A549 (cell line): Measurements from ENCODE around the gene TOX4. TPM values are rescaled to one million over a fixed set of nuclear protein-coding genes. Genes with fewer than 3 reads are reported as not detected.

Source experiments
- ATAC-seq, 2 experiments: fragments of 200-7000 bp in 1 of 2; fragments of >200 bp in 1 of 2; cut with Nextera tagmentation in 1 of 2; cut with Tn5 transposase in 1 of 2; 3 replicates each; pipeline versions ENCODE4 v1.8.0 to v1.9.1; 2018 to 2020; ENCODE audit warnings: mild to moderate bottlenecking in 1 of 2, moderate library complexity in 1 of 2
- CTCF ChIA-PET: fragments of 300-600 bp; sonication (Branson Sonifier 250); formaldehyde crosslinking; extraction: SDS; loops from one replicate; lab custom pipeline; 2021; ENCODE audit warnings: antibody characterized with exemption, inconsistent platforms; lab: Yijun Ruan, JAX
- POLR2A ChIA-PET: fragments of 350-600 bp; formaldehyde crosslinking; extraction: SDS; loops from one replicate; lab custom pipeline; 2021; ENCODE audit warnings: antibody characterized with exemption, inconsistent platforms; lab: Yijun Ruan, JAX
- DNase-seq, 2 experiments: peaks; one replicate each; pipeline versions ENCODE4 v3.0.0 to v3.0.0-alpha.2; 2011 to 2016; ENCODE audit warnings: low read depth in 1 of 2, low spot score in 1 of 2
- FAIRE-seq: peaks from 2 replicates; lab custom pipeline; 2011; peaks lifted over from hg19 to GRCh38; lab: Jason Lieb, UNC
- H3K27ac ChIP-seq, 2 experiments: fragments of >200 bp; sonication (Bioruptor Twin); formaldehyde crosslinking; 3 replicates each; pipeline ENCODE4 v1.5.1; 2016 to 2017
- H3K4me1 ChIP-seq: fragments of >200 bp; sonication (Bioruptor Twin); formaldehyde crosslinking; 3 replicates; pipeline ENCODE4 v1.6.1; 2016
- H3K4me2 ChIP-seq: fragments of >200 bp; sonication (Bioruptor Twin); formaldehyde crosslinking; 3 replicates; pipeline ENCODE4 v1.6.1; 2016
- H3K4me3 ChIP-seq: fragments of >200 bp; sonication (Bioruptor Twin); formaldehyde crosslinking; 3 replicates; pipeline ENCODE4 v1.5.1; 2016
- H3K9me3 ChIP-seq: fragments of >200 bp; sonication (Bioruptor Twin); formaldehyde crosslinking; 3 replicates; pipeline ENCODE4 v1.6.1; 2016
- CBX2 ChIP-seq: fragments of 200-600 bp; sonication (generic); IDR thresholded peaks from 2 replicates; pipeline ENCODE4 v1.6.1; 2016; ENCODE audit warnings: low read depth, mild to moderate bottlenecking, borderline replicate concordance
- CBX8 ChIP-seq: fragments of 200-600 bp; sonication (generic); IDR thresholded peaks from 2 replicates; pipeline ENCODE4 v1.6.1; 2016
- CEBPB ChIP-seq, 2 experiments: fragments of >200 bp in 1 of 2; sonication (Bioruptor Twin) in 1 of 2; formaldehyde crosslinking in 1 of 2; IDR thresholded peaks; 2 replicates each; pipeline ENCODE4 v1.6.1; 2012 to 2016
- ELK1 ChIP-seq: fragments of 150-350 bp; IDR thresholded peaks from 2 replicates; pipeline ENCODE4 v1.6.1; 2014; ENCODE audit warnings: low read depth, mild to moderate bottlenecking, low read length
- FOSB ChIP-seq: fragments of 250-450 bp; sonication (Bioruptor Pico); IDR thresholded peaks from 2 replicates; pipeline ENCODE4 v1.5.0; 2020; ENCODE audit warnings: mild to moderate bottlenecking, moderate library complexity
- FOXS1 ChIP-seq: fragments of 250-450 bp; sonication (Bioruptor Pico); IDR thresholded peaks from 2 replicates; pipeline ENCODE4 v1.5.0; 2020; ENCODE audit warnings: mild to moderate bottlenecking, moderate library complexity
- GATA3 ChIP-seq: IDR thresholded peaks from 2 replicates; pipeline ENCODE4 v1.6.1; 2012; ENCODE audit warnings: borderline replicate concordance
- HDAC2 ChIP-seq: fragments of 200-600 bp; sonication (generic); IDR thresholded peaks from 2 replicates; pipeline ENCODE4 v1.6.1; 2016
- HES2 ChIP-seq: fragments of >200 bp; sonication (Bioruptor Twin); formaldehyde crosslinking; IDR thresholded peaks from 2 replicates; pipeline ENCODE4 v1.6.1; 2016
- HOXA7 ChIP-seq: fragments of 250-450 bp; sonication (Bioruptor Pico); IDR thresholded peaks from 2 replicates; pipeline ENCODE4 v1.5.0; 2020; ENCODE audit warnings: mild to moderate bottlenecking, moderate library complexity
- HOXB13 ChIP-seq: fragments of 250-450 bp; sonication (Bioruptor Pico); IDR thresholded peaks from 2 replicates; pipeline ENCODE4 v1.5.0; 2020; ENCODE audit warnings: low read depth, mild to moderate bottlenecking, moderate library complexity
- HOXB5 ChIP-seq: fragments of 250-450 bp; sonication (Bioruptor Pico); IDR thresholded peaks from 2 replicates; pipeline ENCODE4 v1.5.0; 2020; ENCODE audit warnings: mild to moderate bottlenecking, moderate library complexity
- KDM5A ChIP-seq: fragments of 200-600 bp; sonication (generic); IDR thresholded peaks from 2 replicates; pipeline ENCODE4 v1.6.1; 2016; ENCODE audit warnings: antibody characterized with exemption, mild to moderate bottlenecking
- MAZ ChIP-seq: fragments of 150-350 bp; IDR thresholded peaks from 2 replicates; pipeline ENCODE4 v1.6.1; 2014; ENCODE audit warnings: antibody characterized with exemption, low read depth, low read length, borderline replicate concordance
- NFE2L2 ChIP-seq: fragments of 150-350 bp; conservative IDR thresholded peaks from 2 replicates; pipeline ENCODE4 v1.6.1; 2014; ENCODE audit warnings: low read length
- NPAS2 ChIP-seq: fragments of 250-450 bp; sonication (Bioruptor Pico); IDR thresholded peaks from 2 replicates; pipeline ENCODE4 v1.8.0; 2022; ENCODE audit warnings: mild to moderate bottlenecking, moderate library complexity, borderline replicate concordance
- NR3C1 ChIP-seq: fragments of >200 bp; sonication (Bioruptor Twin); formaldehyde crosslinking; IDR thresholded peaks from 3 replicates; pipeline ENCODE4 v1.6.1; 2017
- PHF8 ChIP-seq: fragments of 200-600 bp; sonication (generic); IDR thresholded peaks from 2 replicates; pipeline ENCODE4 v1.6.1; 2016; ENCODE audit warnings: low read depth, mild to moderate bottlenecking, antibody characterized with exemption, moderate library complexity, borderline replicate concordance
- POLR2A ChIP-seq: IDR thresholded peaks from 2 replicates; pipeline ENCODE4 v1.6.1; 2012; ENCODE audit warnings: mild to moderate bottlenecking, low read length
- REST ChIP-seq: fragments of 200-600 bp; sonication (generic); IDR thresholded peaks from 2 replicates; pipeline ENCODE4 v1.6.1; 2016; ENCODE audit warnings: antibody characterized with exemption, mild to moderate bottlenecking, moderate library complexity
- RNF2 ChIP-seq: fragments of 200-600 bp; sonication (generic); IDR thresholded peaks from 2 replicates; pipeline ENCODE4 v1.6.1; 2016; ENCODE audit warnings: low read depth, mild to moderate bottlenecking, antibody characterized with exemption, moderate library complexity, borderline replicate concordance
- SREBF2 ChIP-seq: fragments of 450-650 bp; IDR thresholded peaks from 2 replicates; pipeline ENCODE4 v1.6.1; 2014; ENCODE audit warnings: mild to moderate bottlenecking, moderate library complexity
- TFCP2L1 ChIP-seq: fragments of 250-450 bp; sonication (Bioruptor Pico); IDR thresholded peaks from 2 replicates; pipeline ENCODE4 v1.5.0; 2021; ENCODE audit warnings: mild to moderate bottlenecking
- TP53 ChIP-seq: fragments of 250-450 bp; sonication (Bioruptor Pico); IDR thresholded peaks from 2 replicates; pipeline ENCODE4 v1.5.0; 2021; ENCODE audit warnings: mild to moderate bottlenecking, moderate library complexity
- ZFP36 ChIP-seq: fragments of 450-650 bp; IDR thresholded peaks from 2 replicates; pipeline ENCODE4 v1.6.1; 2014; ENCODE audit warnings: borderline replicate concordance; ENCODE audit not compliant: partially characterized antibody
- ZSCAN20 ChIP-seq: fragments of 250-450 bp; sonication (Bioruptor Pico); IDR thresholded peaks from 2 replicates; pipeline ENCODE4 v1.8.0; 2022; ENCODE audit warnings: mild to moderate bottlenecking, moderate library complexity
- WGBS: methylation state at CpG from one replicate; pipeline ENCODE4 v1.1.6; 2017; ENCODE audit errors: missing lambda C conversion rate; 5-methylcytosine and 5-hydroxymethylcytosine counted together
- polyA plus RNA-seq, 4 experiments: library from polyadenylated mRNA; depleted of rRNA in 3 of 4; stranded (reverse); fragments of >200 nt; fragmentation: RNase III in 1 of 4; extraction: RNeasy Plus Mini Kit Qiagen cat#74134 plus additional on column Dnase treatment in 1 of 4; gene quantifications; 2 replicates in 3 of 4; 3 replicates in 1 of 4; pipeline ENCODE4 v1.2.3, GENCODE V29; 2011 to 2017
- TF ChIP-seq, protein P1 (sequence below): IDR thresholded peaks from 2 replicates; pipeline ENCODE4 v1.6.1; 2012
- TF ChIP-seq, protein P2 (sequence below): fragments of >200 bp; sonication (Bioruptor Twin); formaldehyde crosslinking; IDR thresholded peaks from 3 replicates; pipeline ENCODE4 v1.5.1; 2016

The TOX4 gene
- polyA plus RNA-seq, 2 of the 4 experiments (the other 2 are of a cell fraction) = 48.3 to 76.4 TPM

DNA sequence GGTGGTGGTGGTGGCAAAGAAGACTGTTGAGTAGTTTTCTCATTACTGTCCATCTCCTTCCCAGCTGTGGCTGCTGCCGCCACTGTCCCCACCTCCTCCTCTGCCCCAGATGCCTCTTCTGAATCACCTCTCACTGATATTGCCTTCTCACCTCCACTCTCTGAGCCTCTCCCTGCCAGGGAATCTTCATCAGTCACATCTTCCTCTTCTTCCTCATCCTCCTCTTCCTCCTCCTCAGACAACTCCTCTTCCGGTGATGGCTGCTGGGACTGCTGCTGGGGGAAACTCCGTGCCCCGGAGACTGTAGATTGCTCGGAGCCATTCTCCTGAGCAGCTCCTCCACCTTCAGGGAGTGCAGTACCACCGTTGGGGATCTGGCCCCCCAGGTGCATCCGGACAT is 46.2 kb downstream of the TOX4 start:
- 92% methylated on average over 5 of the region's 7 CpGs for WGBS
- no peak overlapping the region for H3K27ac ChIP-seq
- POLR2A ChIA-PET = interaction anchor here (6.5 kb wide), 1 partner anchor 12 kb away, joined by 43 read pairs; the partner anchor contains the start of gene METTL3
- FAIRE-seq (no peak), ATAC-seq (no peak), DNase-seq (no peak)
- TF ChIP-seq ZFP36 (no peak), HDAC2 (no peak), HOXA7 (CRISPR knock-in tag) (no peak), POLR2A (no peak), MAZ (no peak), RNF2 (no peak), SREBF2 (no peak), CBX2 (no peak), FOSB (no peak), NFE2L2 (no peak), CEBPB (IDR thresholded peaks at IDR 0.05) (no peak), PHF8 (no peak), FOXS1 (CRISPR knock-in tag) (no peak), GATA3 (no peak), NPAS2 (CRISPR knock-in tag) (no peak)
- TF ChIP-seq, protein P1, sequence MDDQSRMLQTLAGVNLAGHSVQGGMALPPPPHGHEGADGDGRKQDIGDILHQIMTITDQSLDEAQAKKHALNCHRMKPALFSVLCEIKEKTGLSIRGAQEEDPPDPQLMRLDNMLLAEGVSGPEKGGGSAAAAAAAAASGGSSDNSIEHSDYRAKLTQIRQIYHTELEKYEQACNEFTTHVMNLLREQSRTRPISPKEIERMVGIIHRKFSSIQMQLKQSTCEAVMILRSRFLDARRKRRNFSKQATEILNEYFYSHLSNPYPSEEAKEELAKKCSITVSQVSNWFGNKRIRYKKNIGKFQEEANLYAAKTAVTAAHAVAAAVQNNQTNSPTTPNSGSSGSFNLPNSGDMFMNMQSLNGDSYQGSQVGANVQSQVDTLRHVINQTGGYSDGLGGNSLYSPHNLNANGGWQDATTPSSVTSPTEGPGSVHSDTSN = no peak
- H3K4me3 ChIP-seq = no peak overlapping the region
- H3K4me1 ChIP-seq = 0 out of 3 replicates have a peak, but pooled peaks cover 3% of the 10 kb centered on the region
- CTCF ChIA-PET = interaction anchor here (0.8 to 3.3 kb wide), 8 partner anchors 8 to 650 kb away, joined by 3 to 13 read pairs (median 4); no protein-coding TSS in a partner anchor
- no peak overlapping the region for H3K4me2 ChIP-seq
- H3K9me3 ChIP-seq = no peaks in the 10 kb centered on the region

DNA sequence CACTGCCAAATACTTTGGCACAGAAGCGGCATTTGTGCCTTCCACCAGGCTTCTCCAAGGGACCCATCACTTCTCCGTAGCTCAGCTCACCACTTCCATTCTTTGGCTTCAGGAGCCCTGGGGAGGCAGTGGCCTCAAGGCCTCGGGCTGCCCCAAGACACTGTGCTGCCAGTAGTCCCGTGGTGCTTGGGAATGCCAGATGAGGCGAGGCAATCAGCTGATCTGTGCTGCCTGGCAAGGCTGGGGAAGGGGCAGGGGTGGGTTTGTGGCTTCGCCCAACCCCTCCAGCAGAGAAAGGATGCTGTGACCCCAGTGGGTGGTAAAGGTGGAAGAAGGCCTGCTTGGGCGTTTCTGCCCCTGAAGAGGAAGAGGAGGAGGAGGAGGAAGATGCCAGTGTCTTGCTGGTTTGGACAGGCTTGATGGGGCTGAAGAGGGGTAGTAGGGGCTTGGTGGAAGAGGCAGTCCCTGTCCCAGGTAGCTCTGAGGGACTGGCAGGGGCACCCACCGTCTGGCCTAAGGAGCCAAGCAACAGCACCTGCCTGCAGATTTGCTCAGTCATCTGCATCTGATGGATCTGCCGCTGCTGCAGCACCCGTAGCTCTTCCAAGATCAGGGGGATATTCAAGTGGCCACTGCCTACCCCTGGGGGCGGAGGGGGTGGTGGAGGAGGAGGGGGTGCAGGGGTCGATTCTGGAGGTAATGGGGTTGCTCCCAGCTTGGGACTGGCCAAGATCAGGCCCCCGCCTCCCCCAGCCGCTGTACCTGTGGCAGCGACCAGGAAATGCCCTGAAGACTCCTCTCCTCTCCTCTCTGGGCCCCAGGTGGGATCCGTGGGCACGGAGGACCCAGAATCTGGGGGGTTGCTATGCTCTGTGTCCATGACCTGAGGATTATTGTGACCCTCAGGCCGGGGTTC is 47.8 kb downstream of the TOX4 start:
- 83% methylated on average over 16 of the region's 18 CpGs for WGBS
- DNase-seq (no peak), ATAC-seq (no peak), FAIRE-seq (no peak)
- Histone ChIP-seq H3K4me1 (0 out of 3 replicates have a peak, but pooled peaks cover 3% of the 10 kb centered on the region), H3K4me2 (peak overlapping the region; percentile 79; the same call in 1 of the 3 replicates), H3K9me3 (no peaks in the 10 kb centered on the region), H3K4me3 (no peak overlapping the region; the same call in 2 of the 3 replicates), H3K27ac (no peak overlapping the region)
- CTCF ChIA-PET = interaction anchor here (1.2 to 3.3 kb wide), 3 partner anchors 26 to 652 kb away, joined by 3 to 13 read pairs (median 3); no protein-coding TSS in a partner anchor
- POLR2A ChIA-PET = interaction anchor here (6.5 kb wide), 1 partner anchor 13 kb away, joined by 43 read pairs; the partner anchor contains the start of gene METTL3
- no peak for TF ChIP-seq NPAS2 (CRISPR knock-in tag)
- TF ChIP-seq TP53 = no peak
- TF ChIP-seq HOXB5 (CRISPR knock-in tag) = no peak
- TF ChIP-seq ELK1 = no peak
- no peak for TF ChIP-seq FOSB
- no peak for TF ChIP-seq NFE2L2
- no peak for TF ChIP-seq TFCP2L1 (CRISPR knock-in tag)
- no peak for TF ChIP-seq ZFP36
- TF ChIP-seq KDM5A = no peak
- no peak for TF ChIP-seq HES2
- TF ChIP-seq NR3C1 = no peak
- TF ChIP-seq ZSCAN20 (CRISPR knock-in tag) = no peak
- TF ChIP-seq, protein P2, sequence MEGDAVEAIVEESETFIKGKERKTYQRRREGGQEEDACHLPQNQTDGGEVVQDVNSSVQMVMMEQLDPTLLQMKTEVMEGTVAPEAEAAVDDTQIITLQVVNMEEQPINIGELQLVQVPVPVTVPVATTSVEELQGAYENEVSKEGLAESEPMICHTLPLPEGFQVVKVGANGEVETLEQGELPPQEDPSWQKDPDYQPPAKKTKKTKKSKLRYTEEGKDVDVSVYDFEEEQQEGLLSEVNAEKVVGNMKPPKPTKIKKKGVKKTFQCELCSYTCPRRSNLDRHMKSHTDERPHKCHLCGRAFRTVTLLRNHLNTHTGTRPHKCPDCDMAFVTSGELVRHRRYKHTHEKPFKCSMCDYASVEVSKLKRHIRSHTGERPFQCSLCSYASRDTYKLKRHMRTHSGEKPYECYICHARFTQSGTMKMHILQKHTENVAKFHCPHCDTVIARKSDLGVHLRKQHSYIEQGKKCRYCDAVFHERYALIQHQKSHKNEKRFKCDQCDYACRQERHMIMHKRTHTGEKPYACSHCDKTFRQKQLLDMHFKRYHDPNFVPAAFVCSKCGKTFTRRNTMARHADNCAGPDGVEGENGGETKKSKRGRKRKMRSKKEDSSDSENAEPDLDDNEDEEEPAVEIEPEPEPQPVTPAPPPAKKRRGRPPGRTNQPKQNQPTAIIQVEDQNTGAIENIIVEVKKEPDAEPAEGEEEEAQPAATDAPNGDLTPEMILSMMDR = no peak
- no peak for TF ChIP-seq HOXB13 (CRISPR knock-in tag)
- no peak for TF ChIP-seq CBX8
- TF ChIP-seq REST = no peak
- no peak for TF ChIP-seq HOXA7 (CRISPR knock-in tag)
